GM23338 (cell line): ENCODE measurements around the gene GSN. TPM values are rescaled to one million over a fixed set of nuclear protein-coding genes. Genes with fewer than 3 reads are reported as not detected.

Experiments
- ATAC-seq: fragments of 200-7000 bp; cut with Tn5 transposase; 3 replicates; pipeline ENCODE4 v1.9.1; 2020
- DNase-seq: peaks from one replicate; pipeline ENCODE4 v3.0.0-alpha.2; 2015; ENCODE audit warnings: low spot score
- H2AFZ ChIP-seq: fragments of 200-600 bp; sonication (generic); 2 replicates; pipeline ENCODE4 v1.8.0; 2016; ENCODE audit warnings: antibody characterized with exemption, mild to moderate bottlenecking, moderate library complexity
- H3F3A ChIP-seq: fragments of 200-600 bp; sonication (generic); replicated peaks from 2 replicates; pipeline ENCODE4 v1.8.0; 2017; ENCODE audit warnings: antibody characterized with exemption, mixed run types, low read depth
- H3K27ac ChIP-seq: fragments of 200-600 bp; sonication (generic); 2 replicates; pipeline ENCODE4 v1.6.1; 2016; ENCODE audit warnings: low read depth
- H3K27me3 ChIP-seq: fragments of 200-600 bp; sonication (generic); 2 replicates; pipeline ENCODE4 v1.8.0; 2016; ENCODE audit warnings: mild to moderate bottlenecking, mixed run types, moderate library complexity; ENCODE audit not compliant: insufficient read depth
- H3K36me3 ChIP-seq: fragments of 200-600 bp; sonication (generic); 2 replicates; pipeline ENCODE4 v1.8.0; 2016; ENCODE audit warnings: mild to moderate bottlenecking; ENCODE audit not compliant: insufficient read depth
- H3K4me1 ChIP-seq: fragments of 200-600 bp; sonication (generic); 2 replicates; pipeline ENCODE4 v1.8.0; 2016; ENCODE audit warnings: mild to moderate bottlenecking, moderate library complexity; ENCODE audit not compliant: insufficient read depth
- H3K4me2 ChIP-seq: fragments of 200-600 bp; sonication (generic); 2 replicates; pipeline ENCODE4 v1.7.1; 2017; ENCODE audit warnings: mixed run types
- H3K4me3 ChIP-seq: fragments of 200-600 bp; sonication (generic); 2 replicates; pipeline ENCODE4 v1.6.1; 2016; ENCODE audit warnings: mixed run types
- H3K79me2 ChIP-seq: fragments of 200-600 bp; sonication (generic); replicated peaks from 2 replicates; pipeline ENCODE4 v1.8.0; 2017; ENCODE audit warnings: mild to moderate bottlenecking; ENCODE audit not compliant: insufficient read depth
- H3K9me2 ChIP-seq: fragments of 200-600 bp; sonication (generic); 2 replicates; pipeline ENCODE4 v1.8.0; 2017; ENCODE audit not compliant: insufficient read depth
- H4K20me1 ChIP-seq: fragments of 200-600 bp; sonication (generic); replicated peaks from 2 replicates; pipeline ENCODE4 v1.8.0; 2017; ENCODE audit warnings: mild to moderate bottlenecking; ENCODE audit not compliant: insufficient read depth
- H3K27ac Mint-ChIP-seq: 2 replicates; pipeline ENCODE4 v1.8.0; 2020; ENCODE audit warnings: inconsistent platforms, mild to moderate bottlenecking, moderate library complexity, mixed read lengths
- H3K27me3 Mint-ChIP-seq: 3 replicates; pipeline ENCODE4 v1.8.0; 2022; ENCODE audit warnings: low read depth, mild to moderate bottlenecking, moderate library complexity, mixed read lengths, inconsistent platforms; ENCODE audit not compliant: insufficient read depth, poor library complexity
- H3K36me3 Mint-ChIP-seq: 3 replicates; pipeline ENCODE4 v1.8.0; 2021; ENCODE audit warnings: low read depth, mild to moderate bottlenecking, inconsistent platforms, moderate library complexity, mixed read lengths
- H3K4me1 Mint-ChIP-seq: 3 replicates; pipeline ENCODE4 v1.8.0; 2020; ENCODE audit warnings: mild to moderate bottlenecking, inconsistent platforms, mixed read lengths
- H3K4me3 Mint-ChIP-seq: 3 replicates; pipeline ENCODE4 v1.8.0; 2021; ENCODE audit warnings: moderate library complexity, mild to moderate bottlenecking, inconsistent platforms, mixed read lengths
- H3K9me3 Mint-ChIP-seq: 3 replicates; pipeline ENCODE4 v1.8.0; 2020; ENCODE audit warnings: moderate library complexity, mild to moderate bottlenecking, inconsistent platforms, mixed read lengths
- CREB1 ChIP-seq: fragments of 250-450 bp; sonication (Bioruptor Pico); IDR thresholded peaks from 2 replicates; pipeline ENCODE4 v1.5.0; 2020; ENCODE audit warnings: low read depth, mild to moderate bottlenecking, moderate library complexity
- CTCF ChIP-seq, 2 experiments: fragments of 200-600 bp in 1 of 2; sonication (generic) in 1 of 2; conservative IDR thresholded peaks; 2 replicates each; pipeline versions ENCODE4 v1.5.1 to v1.6.1; 2016 to 2017; ENCODE audit warnings: antibody characterized with exemption in 2 of 2, low read depth in 2 of 2, mild to moderate bottlenecking in 2 of 2, moderate library complexity in 1 of 2
- EZH2 ChIP-seq: fragments of 200-600 bp; sonication (generic); IDR thresholded peaks from one replicate; pipeline ENCODE4 v1.8.0; 2017; ENCODE audit warnings: antibody characterized with exemption, mild to moderate bottlenecking, low read depth; ENCODE audit not compliant: unreplicated experiment
- EZH2phosphoT487 ChIP-seq: fragments of 200-600 bp; sonication (generic); IDR thresholded peaks from one replicate; pipeline ENCODE4 v1.8.1; 2018; ENCODE audit warnings: antibody characterized with exemption; ENCODE audit not compliant: unreplicated experiment
- JUNB ChIP-seq: IDR thresholded peaks from one replicate; pipeline ENCODE4 v1.6.1; 2016; ENCODE audit warnings: antibody characterized with exemption; ENCODE audit not compliant: unreplicated experiment
- NANOG ChIP-seq: IDR thresholded peaks from 2 replicates; pipeline ENCODE4 v1.6.1; 2016; ENCODE audit warnings: antibody characterized with exemption, borderline replicate concordance
- POLR2AphosphoS5 ChIP-seq: IDR thresholded peaks from 2 replicates; pipeline ENCODE4 v1.6.1; 2016; ENCODE audit warnings: antibody characterized with exemption, low read depth
- REST ChIP-seq: IDR thresholded peaks from one replicate; pipeline ENCODE4 v1.6.1; 2018; ENCODE audit warnings: antibody characterized with exemption; ENCODE audit not compliant: unreplicated experiment
- STAT1 ChIP-seq: IDR thresholded peaks from one replicate; pipeline ENCODE4 v1.6.1; 2016; ENCODE audit warnings: antibody characterized with exemption; ENCODE audit not compliant: unreplicated experiment
- ZNF114 ChIP-seq: fragments of 250-450 bp; sonication (Bioruptor Pico); IDR thresholded peaks from 2 replicates; pipeline ENCODE4 v1.5.0; 2020; ENCODE audit warnings: mild to moderate bottlenecking, moderate library complexity
- ZNF331 ChIP-seq: fragments of 250-450 bp; sonication (Bioruptor Pico); IDR thresholded peaks from 2 replicates; pipeline ENCODE4 v1.5.0; 2020; ENCODE audit warnings: low read depth, mild to moderate bottlenecking, moderate library complexity
- ZNF462 ChIP-seq: fragments of 250-450 bp; sonication (Bioruptor Pico); IDR thresholded peaks from 2 replicates; pipeline ENCODE4 v1.5.0; 2020; ENCODE audit warnings: mild to moderate bottlenecking, moderate library complexity
- polyA plus RNA-seq: library from polyadenylated mRNA; unstranded; fragments of >200 nt; fragmentation: Nextera tagmentation; extraction: Ambion mirVana; gene quantifications from 2 replicates; pipeline ENCODE4 v1.2.1, GENCODE V29; 2016
- total RNA-seq: library from RNA; depleted of rRNA; stranded (reverse); fragments of >200 nt; shearing (Covaris generic); gene quantifications from 2 replicates; pipeline ENCODE4 v1.2.3, GENCODE V29; 2014
- TF ChIP-seq, protein P1 (sequence below): IDR thresholded peaks from 2 replicates; pipeline ENCODE4 v1.6.1; 2016; ENCODE audit warnings: antibody characterized with exemption

GSN gene
- total and polyA plus RNA-seq, 2 experiments from 2014 or later: 30.2 to 85.7 TPM

- Mint-ChIP-seq H3K36me3 (no peaks in the 10 kb centered on the region), H3K4me1 (peaks cover 45% of the 10 kb centered on the region), H3K4me3 (no peak overlapping the region), H3K27me3 (peaks cover 21% of the 10 kb centered on the region), H3K27ac (no peak overlapping the region), H3K9me3 (no peaks in the 10 kb centered on the region; the same call in 2 of the 3 replicates)
- H3K27me3 ChIP-seq: peaks cover 40% of the 10 kb centered on the region
- H4K20me1 ChIP-seq: no peaks in the 10 kb centered on the region
- DNase-seq (no peak), ATAC-seq (no peak)
- H3F3A ChIP-seq: no peaks in the 10 kb centered on the region
- no peak for TF ChIP-seq ZNF462
- TF ChIP-seq CTCF (conservative IDR thresholded peaks at IDR 0.05; ENCODE audit: low read depth in 2 of 2): no peak
- TF ChIP-seq STAT1: no peak
- TF ChIP-seq, protein P1, sequence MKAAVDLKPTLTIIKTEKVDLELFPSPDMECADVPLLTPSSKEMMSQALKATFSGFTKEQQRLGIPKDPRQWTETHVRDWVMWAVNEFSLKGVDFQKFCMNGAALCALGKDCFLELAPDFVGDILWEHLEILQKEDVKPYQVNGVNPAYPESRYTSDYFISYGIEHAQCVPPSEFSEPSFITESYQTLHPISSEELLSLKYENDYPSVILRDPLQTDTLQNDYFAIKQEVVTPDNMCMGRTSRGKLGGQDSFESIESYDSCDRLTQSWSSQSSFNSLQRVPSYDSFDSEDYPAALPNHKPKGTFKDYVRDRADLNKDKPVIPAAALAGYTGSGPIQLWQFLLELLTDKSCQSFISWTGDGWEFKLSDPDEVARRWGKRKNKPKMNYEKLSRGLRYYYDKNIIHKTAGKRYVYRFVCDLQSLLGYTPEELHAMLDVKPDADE: no peak
- TF ChIP-seq NANOG: no peak
- TF ChIP-seq EZH2phosphoT487: no peak
- no peak for TF ChIP-seq JUNB
- no peak for TF ChIP-seq POLR2AphosphoS5
- no peak for TF ChIP-seq CREB1 (CRISPR knock-in tag)
- no peak for TF ChIP-seq REST
- no peak for TF ChIP-seq EZH2
- no peak for TF ChIP-seq ZNF114
- TF ChIP-seq ZNF331 (CRISPR knock-in tag): no peak
- no peak overlapping the region for H3K4me3 ChIP-seq
- H3K4me2 ChIP-seq: no peak overlapping the region
- H3K4me1 ChIP-seq: peaks cover 29% of the 10 kb centered on the region
- no peak overlapping the region for H3K27ac ChIP-seq
- no peaks in the 10 kb centered on the region for H3K36me3 ChIP-seq
- H2AFZ ChIP-seq: no peak overlapping the region
- no peaks in the 10 kb centered on the region for H3K9me2 ChIP-seq
- H3K79me2 ChIP-seq: no peaks in the 10 kb centered on the region
Observed at GRCh38 chr9:121262953-121263352, 5.0 kb upstream of the GSN start.
